ENCODE data around the gene HTR1D.
"Not testable (repeated sequence)": the region's sequence is repeated elsewhere in the genome, so short reads cannot be mapped to it uniquely, and the experiment has no call there.

- not testable (repeated sequence) for TF ChIP-seq CTCF (conservative IDR thresholded peaks at IDR 0.05 in 1 of 2, IDR thresholded peaks at IDR 0.05 in 1 of 2; ENCODE audit: extremely low read depth in 1 of 2, insufficient read depth in 1 of 2, low read depth in 1 of 2, low read length in 2 of 2); EZH2 (IDR thresholded peaks at IDR 0.05; ENCODE audit: borderline replicate concordance, low read length)
These were observed 6.7 kb upstream of the HTR1D start for GRCh38 chr1:23223963-23224362.
